NAMALWA (cell line): Measurements from ENCODE around the gene CBLN3.
"Not testable (repeated sequence)": the region's sequence is repeated elsewhere in the genome, so short reads cannot be mapped to it uniquely, and the experiment has no call there.

Experiments
- DNase-seq: peaks from one replicate; pipeline ENCODE4 v3.0.0-alpha.2; 2015; ENCODE audit warnings: low spot score

The CBLN3 gene

DNA sequence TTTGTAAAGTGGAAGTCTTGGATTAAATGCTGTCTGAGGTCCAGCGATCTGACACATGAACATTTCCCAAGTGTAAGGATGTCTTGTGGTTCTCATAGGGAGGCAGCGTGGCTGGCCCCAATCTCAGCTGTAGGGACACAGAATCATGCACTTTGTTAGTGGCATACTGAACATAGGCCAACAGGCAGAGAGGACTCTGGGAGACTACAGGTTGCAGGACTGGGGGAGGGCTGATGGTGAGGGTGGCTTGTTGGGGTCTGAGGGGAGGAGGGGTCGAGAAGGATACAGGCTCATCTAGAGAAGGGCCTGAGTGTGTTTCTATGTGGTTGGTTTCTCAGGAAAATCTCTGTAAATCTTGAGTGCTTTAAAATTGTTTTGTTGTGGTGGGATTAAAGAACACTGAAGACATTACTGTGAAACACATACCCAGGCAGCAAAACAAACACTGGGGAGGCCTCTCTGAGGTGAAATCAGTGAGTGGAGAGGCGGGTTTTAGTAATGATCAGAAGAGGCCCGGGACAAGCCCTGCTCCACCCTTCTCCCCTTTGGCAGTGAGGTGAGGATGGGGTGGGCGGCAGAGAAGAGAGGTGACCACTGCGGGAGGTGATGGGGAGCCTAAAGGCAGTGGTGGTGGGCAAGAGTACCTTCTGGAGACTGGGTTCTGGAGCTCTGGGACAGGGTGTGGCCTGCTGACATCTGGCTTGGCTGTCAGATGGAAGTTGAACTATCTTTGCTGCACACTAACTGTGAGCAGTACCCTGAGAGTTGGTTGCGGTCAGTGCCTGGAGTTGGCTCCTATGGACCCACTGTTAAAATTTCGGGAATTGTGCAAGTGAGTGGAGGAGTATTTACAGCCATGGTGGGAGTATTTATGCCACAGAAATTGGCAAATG lies 27.4 kb downstream of the CBLN3 start:
- no peak for DNase-seq

DNA sequence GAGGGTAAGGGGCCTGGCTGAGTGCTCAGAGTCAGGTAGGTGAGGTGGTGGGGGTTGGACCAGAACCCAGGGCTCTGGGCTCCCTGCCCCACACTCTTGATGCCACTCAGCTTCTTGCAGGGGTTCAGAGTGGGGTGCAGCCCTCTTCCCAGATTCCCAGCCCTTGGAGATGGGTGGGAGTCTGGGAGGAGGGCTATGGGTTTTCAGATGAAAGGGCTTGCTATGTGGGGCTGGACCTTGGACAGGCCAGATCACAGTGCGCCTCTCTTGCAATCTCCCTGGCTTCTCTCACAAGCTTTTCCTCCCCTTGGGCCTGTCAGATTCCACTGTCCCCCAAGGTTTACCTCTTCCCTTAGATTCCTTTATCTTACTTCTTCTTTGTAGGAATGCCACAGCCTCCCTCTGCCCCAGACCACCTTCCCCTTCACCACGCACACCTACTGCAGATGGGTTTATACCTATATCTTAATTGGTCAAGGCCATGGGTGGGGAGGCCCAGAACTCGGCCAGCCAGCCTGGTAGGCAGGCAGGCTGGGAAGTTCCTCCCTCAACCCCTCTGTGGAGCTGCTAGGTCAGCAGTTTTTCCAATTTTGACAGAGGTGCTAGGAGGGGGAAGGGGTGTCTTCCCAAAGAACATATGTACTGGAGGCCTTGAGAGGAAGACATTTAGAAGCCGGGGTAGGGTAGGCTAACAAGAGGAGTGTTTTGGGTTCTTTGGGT lies 29.3 kb downstream of the CBLN3 start:
- no peak for DNase-seq

DNA sequence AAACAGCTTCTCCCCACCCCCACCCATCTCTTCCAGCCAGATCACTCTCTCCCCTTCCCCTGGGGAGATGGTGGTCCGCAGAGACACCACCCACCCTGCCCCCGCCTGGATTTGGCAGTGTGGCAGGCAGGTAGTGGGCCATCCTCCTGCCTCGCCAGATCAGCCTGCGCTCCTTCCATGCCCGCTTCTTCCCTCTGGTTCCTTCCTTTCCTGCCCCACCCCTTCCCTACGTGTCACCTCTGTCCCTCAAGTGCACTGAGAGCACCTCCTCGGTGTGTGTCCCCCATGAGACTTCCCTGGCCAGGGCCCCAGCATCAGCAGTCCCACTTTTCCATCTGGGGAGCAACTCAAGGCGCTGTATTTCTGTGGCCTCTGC lies 30.0 kb downstream of the CBLN3 start:
- no peak for DNase-seq

DNA sequence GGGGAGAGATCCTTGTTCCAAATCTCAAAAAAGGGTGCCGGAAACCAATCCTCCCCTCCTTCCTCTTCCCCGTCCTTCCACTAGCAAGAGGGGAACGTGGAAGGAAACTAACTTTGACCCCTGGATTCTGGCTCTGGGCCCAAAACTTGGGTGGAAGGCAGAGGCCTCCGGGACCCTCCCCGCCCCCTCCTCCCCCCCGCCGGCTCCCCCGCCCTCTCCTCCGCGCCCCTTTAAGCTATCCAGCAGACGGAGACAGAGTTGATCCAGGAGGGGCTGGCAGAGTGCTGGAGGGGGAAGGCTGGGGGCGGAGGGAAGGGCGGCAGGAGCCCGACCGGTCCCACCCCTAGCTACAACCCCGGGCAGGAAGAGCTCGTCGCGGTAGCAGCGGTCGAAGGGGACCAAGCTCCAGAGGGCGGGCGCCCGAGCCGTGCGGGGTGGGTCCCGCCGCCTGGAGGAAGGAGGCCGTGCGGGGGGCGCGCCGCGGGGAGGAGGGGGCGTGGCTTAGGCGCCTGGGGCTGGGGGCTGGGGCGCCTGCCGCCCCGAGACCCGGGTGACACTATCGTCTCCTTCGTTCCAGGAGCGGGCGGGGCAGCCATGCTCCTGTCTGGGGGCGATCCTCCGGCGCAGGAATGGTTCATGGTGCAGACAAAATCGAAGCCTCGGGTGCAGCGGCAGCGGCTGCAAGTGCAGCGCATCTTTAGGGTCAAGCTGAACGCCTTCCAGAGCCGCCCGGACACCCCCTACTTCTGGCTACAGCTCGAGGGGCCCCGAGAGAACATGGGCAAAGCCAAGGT lies 30.6 kb downstream of the CBLN3 start, which contains the start of gene NYNRIN:
Gene NYNRIN (plus strand): TSS at position 351 of the 794 bp plus-strand sequence. CDS start 244 bp downstream, at position 595.
- DNase-seq, result no peak

DNA sequence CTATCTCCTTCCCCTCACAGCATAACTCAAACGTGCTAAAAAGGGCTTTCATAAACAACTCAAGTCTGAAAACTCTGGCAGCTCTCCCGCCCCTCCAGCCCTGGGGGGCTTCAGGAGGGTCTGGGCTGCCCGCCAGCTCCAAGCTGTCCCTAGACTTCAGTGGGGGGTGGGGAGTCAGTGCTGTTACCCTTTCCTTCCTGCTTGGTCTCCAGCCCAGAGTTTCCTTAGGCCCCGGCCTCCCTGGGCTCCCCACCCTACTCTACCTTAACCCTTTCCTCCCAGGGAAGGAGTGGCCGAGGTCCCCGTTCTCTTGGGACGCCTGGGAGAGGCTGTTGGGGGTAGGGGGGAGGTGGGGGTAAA lies 31.2 kb downstream of the CBLN3 start:
- DNase-seq, result no peak

DNA sequence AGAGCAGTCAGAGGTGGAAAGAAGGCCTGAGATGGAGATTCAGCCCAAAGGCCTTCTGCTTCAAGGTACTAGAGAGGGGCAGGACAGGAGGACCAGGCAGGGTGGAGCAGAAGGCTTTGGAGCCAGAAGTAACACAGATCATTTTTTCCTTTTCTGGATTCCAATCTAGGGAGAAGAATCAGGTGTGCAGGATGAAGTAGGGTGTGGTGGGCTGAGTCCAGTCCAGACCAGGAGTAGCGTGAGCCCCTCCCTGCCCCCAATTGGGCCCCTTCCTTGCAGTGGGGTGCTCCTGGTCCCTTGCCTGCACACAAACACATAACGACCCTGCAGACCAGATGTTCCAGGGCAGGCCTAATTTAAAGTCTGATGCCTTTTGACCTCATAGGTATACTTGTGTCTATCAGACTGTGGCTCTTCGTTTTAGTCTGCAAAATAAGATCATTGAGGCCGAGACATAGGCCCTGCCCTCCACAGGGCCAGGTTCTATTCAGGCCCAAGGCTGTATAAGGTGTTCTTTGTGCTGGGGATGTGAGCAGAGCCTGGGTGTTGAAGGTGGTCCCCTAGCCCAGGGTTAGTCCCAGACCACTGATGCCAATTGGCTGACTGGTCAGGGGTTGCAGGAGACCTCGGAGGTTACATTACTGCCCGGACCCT lies 31.7 kb downstream of the CBLN3 start:
- no peak for DNase-seq

DNA sequence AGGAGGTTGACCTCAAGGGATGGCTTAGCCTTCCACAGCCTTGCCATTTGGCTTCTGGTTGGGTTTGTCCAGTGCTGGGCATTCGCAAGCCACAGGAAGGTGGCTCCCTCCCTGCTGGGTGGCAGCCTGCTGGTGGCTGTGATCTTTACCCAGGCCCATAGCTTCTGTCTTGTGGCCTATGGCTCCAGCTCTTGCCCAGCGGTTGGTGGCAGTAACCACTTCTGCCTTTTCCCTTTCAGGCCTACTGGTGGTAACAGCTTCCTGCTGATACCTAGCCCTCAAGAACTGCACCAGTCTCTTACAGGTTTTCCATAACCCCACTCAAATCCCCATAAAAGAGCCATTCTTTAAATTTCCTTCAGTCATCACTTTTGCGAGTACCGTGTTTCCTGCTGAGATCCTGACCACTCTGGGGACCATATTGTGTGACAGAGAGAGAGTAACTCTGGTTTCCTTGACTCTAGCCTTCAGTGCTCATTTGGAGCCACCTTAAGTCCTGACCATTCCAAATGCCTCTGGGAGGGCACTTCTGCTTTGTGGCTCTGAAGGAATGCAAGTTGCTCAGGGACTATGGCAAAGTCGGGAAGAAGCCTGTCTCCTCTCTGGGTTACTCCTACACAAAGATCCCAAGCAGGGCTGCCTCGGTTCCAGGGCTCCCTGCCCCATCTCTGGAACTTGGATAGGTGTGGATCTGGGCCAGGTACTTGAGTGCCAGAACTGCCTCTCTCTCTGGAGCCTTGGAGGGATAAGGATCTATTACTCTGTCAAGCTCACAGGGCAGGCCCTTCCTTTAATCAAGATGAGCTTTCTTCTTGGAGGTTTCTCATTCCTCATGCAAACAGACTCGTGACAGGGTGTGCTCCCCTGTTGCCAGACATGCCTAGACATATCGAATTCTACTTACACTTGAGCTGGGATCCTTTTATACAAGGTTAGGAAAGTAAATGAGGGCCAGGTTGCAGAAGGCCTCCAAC lies 33.6 kb downstream of the CBLN3 start:
- DNase-seq, result no peak

DNA sequence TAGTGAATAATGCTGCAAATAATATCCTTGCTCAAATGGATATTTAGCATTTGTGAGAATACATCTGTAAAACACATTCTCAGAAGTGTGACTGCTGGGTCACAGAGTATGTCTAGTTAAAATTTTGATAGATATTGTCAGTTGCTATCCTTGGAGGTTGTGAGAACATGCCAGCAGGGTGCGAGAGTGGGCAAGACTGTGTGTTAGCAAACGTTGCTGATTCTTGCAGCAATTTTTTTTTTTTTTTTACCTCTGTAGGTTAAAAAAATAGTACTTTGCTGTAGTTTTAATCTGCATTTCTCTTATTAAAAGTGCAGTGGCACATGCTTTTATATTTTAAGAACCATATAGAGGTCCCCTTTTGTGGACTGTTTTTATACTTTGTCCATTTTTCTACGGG lies 35.2 kb downstream of the CBLN3 start:
- DNase-seq, result peak; percentile 53

DNA sequence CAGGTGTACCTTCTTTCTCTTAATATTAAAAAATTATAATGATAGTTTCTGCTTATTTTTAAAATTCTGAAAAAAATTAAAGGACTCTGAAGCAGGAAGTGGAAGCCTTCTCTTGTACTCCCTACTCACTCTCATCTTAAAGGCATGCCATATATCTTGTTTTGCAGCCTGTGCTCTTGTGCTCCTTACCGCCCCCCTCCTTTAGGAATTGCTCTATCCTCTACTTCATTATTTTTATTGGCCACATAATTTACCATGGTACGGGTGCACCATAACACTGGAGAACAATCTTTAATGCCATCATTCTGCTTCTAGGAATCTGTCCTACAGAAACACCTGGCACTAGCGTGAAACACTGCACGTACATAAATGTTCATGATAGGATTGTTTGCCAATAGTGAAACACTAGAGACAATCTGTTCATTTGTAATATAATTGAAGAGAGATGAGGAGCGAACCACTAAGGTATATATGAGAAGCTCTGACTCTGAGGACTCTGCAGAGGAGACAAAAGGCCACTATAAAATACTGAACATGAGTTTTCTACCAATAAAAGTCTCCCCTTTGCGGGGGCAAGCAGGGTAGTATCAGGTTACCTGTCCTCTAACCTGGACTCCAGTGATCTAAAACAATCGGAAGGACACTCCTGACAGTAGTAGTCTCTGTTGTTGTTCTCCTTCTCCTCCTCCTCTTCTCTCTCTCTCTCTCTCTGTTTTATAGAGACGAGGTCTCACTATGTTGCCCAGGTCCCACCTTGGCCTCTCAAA lies 37.0 kb downstream of the CBLN3 start:
- no peak for DNase-seq

DNA sequence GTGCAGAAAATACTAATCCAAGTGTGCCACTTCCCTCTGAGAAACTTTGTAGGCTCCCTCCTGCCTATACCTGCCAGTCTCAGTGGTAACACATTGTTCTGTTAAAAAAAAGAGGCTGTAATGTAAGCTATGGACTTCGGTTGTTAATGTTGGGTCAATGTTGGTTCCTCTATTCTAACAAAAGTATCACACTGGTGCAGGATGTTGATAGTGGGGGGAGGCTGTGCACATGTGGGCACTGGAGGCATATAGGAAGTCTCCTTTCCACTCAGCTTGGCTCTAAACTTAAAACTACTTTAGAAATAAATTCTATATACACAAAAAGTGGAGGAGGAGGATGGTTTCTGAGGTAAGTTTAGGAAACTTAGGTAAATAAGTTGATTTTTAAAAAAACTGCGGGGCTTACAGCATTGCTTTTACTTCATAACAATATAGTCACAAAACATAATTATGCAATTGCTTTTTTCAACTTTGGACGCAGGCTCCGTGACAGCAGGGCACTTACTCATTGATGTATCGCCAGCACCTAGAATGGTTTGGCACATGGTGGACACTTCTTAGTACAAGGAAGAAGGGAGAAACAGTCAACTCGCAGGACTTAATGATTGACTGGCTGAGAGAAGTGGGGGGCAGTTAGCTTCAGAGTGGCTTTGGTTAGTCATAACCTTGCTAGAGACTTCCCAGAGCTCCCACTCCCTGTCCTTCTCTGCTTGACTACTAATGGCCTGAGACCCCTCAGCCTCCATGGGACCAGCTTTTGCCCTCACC lies 38.6 kb downstream of the CBLN3 start:
- DNase-seq, result no peak

DNA sequence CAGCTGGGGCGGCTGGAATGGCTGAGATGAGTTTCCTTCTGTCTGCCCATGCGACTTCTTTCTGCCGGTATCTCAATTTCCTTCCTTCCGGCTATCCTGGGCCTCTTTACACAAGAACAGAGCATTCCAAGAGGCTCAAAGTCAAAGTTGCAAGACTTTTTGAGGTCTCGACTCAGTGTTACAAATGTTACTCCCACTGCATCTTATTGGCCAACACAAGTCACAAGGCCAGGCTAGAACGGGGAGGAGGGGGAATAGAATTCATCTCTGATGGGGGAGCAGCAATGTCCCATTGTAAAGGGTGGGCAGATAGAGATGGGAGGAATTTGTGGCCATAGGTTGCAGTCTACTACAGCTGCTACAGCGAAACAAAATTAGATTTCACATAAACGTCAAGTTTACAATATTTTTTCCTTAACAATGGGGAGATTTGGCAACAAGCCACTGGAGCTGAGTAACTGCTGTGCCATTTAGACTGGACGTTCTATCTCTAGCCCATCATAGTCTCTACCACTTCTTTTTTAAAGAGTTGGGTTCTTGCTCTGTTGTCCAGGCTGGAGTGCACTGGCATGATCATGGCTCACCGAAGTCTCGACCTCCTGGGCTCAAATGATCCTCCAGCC lies 40.1 kb downstream of the CBLN3 start:
- no peak for DNase-seq

DNA sequence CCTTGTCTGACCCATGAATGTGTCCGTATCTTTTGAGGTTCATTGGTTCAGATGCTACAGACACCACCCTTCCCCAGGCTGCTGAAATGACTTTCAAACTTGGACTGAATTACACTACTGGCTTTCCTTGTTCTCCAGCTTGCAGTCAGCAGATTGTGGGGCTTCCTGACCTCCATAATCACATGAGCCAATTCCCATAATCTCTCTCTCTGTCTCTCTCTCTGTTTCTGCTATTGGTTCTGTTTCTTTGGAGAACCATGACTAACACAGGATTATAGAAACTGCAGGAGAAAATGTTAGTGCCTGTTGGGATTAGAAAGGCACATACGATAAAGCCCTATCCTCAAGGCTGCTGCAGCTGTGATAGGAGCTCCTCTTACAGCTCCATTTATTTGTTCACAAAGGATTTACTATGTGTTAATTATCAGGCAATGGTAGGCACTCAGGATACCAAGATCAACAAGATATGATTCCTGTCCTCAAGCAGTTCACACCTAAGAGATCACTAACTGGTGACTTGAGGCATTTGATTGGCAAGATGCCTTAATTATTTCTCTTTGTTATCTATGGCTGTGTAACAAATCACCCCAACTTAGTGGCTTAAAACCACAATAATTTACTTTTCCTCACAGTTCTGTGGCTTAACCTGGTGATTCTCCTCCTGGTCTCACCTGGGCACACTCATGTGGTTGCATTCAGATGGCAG lies 40.8 kb downstream of the CBLN3 start:
- DNase-seq, result no peak

DNA sequence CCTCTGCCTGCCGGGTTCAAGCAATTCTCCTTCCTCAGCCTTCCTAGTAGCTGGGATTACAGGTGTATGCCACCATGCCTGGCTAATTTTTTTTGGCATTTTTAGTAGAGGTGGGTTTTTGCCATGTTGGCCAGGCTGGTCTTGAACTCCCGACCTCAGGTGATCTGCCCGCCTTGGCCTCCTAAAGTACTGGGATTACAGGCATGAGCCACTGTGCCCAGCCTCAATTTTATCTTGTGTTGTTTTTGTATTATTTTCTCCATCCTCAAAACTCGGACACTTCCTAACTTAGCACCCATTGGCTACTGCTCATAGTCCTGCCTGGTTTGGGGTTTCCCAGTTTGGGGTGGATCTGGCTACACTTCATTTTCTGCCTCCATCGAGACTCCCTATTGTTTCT lies 41.9 kb downstream of the CBLN3 start:
- not testable (repeated sequence) for DNase-seq

DNA sequence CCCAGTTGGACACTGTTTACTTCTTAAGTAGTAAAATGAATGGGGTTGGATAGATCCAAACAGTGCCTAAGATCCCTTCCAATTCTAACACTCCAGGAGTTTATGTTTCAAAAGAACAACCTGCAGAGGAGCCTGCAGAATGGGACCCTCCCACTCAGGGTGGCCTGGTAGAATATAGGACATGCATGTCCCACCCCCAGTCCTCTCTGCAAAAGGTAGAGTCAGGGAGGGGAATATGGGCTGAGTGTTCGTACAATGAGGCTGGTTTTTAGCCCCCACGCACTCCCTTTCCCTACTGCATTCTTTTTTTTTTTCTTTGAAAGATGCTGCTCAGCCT lies 42.5 kb downstream of the CBLN3 start:
- no peak for DNase-seq

DNA sequence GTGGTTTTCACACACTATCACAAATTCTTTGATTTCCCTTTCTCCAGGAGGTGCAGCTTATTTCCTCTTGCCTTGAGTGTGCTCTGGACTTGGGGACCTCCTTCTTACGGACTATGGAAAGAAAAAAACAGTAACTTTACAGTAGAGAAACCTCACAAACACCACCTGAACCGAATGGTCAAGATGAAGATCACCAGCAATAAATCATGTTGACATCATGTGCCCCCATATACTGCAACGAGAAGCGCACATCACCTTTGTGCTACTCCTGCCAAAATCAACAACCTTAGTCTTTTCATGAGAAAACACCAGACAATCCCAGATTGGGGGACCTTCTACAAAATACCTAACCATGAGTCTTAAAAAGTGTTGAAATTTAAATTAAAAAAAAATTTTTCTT lies 43.9 kb downstream of the CBLN3 start:
- DNase-seq, result no peak

DNA sequence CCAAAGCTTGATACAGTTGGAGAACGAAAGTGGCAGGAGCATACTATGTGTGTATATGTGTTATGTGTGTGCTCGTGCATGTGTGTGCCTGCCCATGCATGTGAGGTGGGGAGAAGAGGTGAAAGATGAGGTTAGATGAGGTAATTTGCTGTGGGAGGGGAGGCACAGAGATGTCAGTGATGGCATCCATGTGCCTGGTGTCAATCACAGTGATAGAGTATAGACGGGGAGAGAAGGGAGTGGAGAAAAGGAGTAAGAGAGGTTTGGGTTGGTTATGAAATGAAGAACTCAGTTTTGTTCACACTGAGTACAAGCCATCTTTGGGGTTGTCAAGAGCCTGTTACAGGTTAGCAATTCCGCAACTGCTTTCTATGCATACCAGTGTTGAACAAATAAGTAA lies 45.3 kb downstream of the CBLN3 start:
- DNase-seq, result no peak

DNA sequence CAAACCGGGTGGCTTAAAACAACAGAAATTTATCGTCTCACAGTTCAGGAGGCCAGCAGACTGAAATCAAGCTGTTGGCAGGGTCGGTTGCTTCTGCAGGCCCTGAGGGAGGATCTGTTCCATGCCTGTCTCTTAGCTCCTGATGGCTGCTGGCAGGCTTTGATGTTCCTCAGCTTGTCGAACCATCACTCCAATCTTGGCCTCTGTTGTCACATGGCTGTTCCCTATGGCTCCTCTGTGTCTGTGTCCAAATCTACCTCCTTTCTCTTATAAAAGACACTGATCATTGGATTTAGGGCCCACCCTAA lies 47.5 kb downstream of the CBLN3 start:
- DNase-seq, result no peak

DNA sequence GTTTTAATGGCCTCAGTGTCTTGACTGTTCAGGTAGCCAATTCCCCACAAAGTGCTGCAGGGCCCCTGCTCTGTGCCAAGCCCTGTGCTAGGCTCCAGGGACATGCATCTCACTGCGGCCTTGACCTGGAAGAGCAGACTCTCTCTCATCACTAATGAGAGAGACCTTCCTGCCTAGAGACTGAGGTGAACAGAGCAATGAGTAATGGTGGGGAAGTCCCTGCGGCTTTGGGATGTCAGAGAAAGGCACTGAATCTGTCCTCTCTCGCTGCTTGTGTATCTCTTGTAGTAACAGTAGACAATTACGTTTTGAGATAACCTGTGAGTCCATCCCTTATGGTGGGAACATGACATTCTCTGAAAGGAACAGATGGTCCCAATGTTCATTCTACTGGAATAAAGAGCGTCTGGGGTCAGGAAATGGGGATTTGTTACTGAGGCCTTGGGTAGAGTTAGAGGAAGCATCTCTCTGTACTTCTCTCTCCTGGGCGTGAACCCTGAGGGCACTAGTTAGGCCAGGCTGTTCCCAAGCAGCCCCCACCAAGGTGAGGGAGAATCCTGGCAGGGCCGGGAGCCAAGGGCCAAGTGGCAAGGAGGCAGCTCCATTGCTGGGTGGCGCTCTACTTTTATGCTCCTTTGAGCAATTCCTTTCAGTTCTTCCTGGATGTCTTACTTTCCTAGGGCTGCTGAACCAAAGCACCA lies 48.0 kb downstream of the CBLN3 start:
- DNase-seq, result no peak
